Duodenal mucosa (tissue), 2 donors: Measurements from ENCODE around the gene TBC1D24.

Experiments
- H3K27ac ChIP-seq: one replicate; pipeline ENCODE4 v1.7.0; 2013; ENCODE audit warnings: low read depth, low read length
- H3K27me3 ChIP-seq, 2 donors: one replicate each; pipeline ENCODE4 v1.7.0; 2013; ENCODE audit warnings: low read length in 2 of 2, control low read depth in 1 of 2; ENCODE audit not compliant: insufficient read depth in 2 of 2, control insufficient read depth in 1 of 2
- H3K36me3 ChIP-seq, 2 donors: one replicate each; pipeline ENCODE4 v1.7.0; 2013; ENCODE audit warnings: low read length in 2 of 2, control low read depth in 1 of 2; ENCODE audit not compliant: insufficient read depth in 2 of 2, control insufficient read depth in 1 of 2
- H3K4me1 ChIP-seq, 2 donors: one replicate each; pipeline ENCODE4 v1.7.0; 2013; ENCODE audit warnings: low read length in 2 of 2, control low read depth in 1 of 2; ENCODE audit not compliant: insufficient read depth in 2 of 2, control insufficient read depth in 1 of 2
- H3K4me3 ChIP-seq, 2 donors: one replicate each; pipeline ENCODE4 v1.7.0; 2013; ENCODE audit warnings: low read length in 2 of 2, low read depth in 1 of 2
- H3K9ac ChIP-seq, 2 donors: one replicate each; pipeline ENCODE4 v1.7.0; 2013; ENCODE audit warnings: low read length in 2 of 2, low read depth in 1 of 2
- H3K9me3 ChIP-seq, 2 donors: one replicate each; pipeline ENCODE4 v1.7.0; 2013; ENCODE audit warnings: low read length in 2 of 2, control low read depth in 1 of 2; ENCODE audit not compliant: control insufficient read depth in 1 of 2

The TBC1D24 gene

GRCh38 chr16:2490190-2491105 lies 15.5 kb downstream of the TBC1D24 start:
- Histone ChIP-seq H3K4me1 (peaks cover 3 to 4% of the 10 kb centered on the region in 2 donors), H3K4me3 (no peak overlapping the region), H3K27ac (no peak overlapping the region), H3K9ac (no peak overlapping the region), H3K9me3 (no peaks in the 10 kb centered on the region), H3K36me3 (peaks cover 0 to 12% of the 10 kb centered on the region in 2 donors), H3K27me3 (no peaks in the 10 kb centered on the region)

- Histone ChIP-seq H3K4me3 (no peak overlapping the region), H3K4me1 (peaks cover under 1 to 4% of the 10 kb centered on the region in 2 donors), H3K9me3 (no peaks in the 10 kb centered on the region), H3K9ac (no peak overlapping the region), H3K27ac (no peak overlapping the region), H3K36me3 (peaks cover 0 to 20% of the 10 kb centered on the region in 2 donors), H3K27me3 (no peaks in the 10 kb centered on the region)
Observed at GRCh38 chr16:2492292-2492691, 17.4 kb downstream of the TBC1D24 start.

GRCh38 chr16:2493605-2494004 lies 18.7 kb downstream of the TBC1D24 start:
- Histone ChIP-seq H3K27ac (no peak overlapping the region), H3K9ac (no peak overlapping the region), H3K27me3 (no peaks in the 10 kb centered on the region), H3K4me1 (peaks cover 5 to 6% of the 10 kb centered on the region in 2 donors), H3K36me3 (peaks cover 2 to 20% of the 10 kb centered on the region in 2 donors), H3K4me3 (no peak overlapping the region), H3K9me3 (no peaks in the 10 kb centered on the region)

- Histone ChIP-seq H3K27ac (no peak overlapping the region), H3K4me3 (no peak overlapping the region), H3K9ac (no peak overlapping the region), H3K9me3 (no peaks in the 10 kb centered on the region), H3K36me3 (peaks cover 2 to 26% of the 10 kb centered on the region in 2 donors), H3K4me1 (peaks cover 5 to 6% of the 10 kb centered on the region in 2 donors), H3K27me3 (no peaks in the 10 kb centered on the region)
Observed at GRCh38 chr16:2494616-2495015, 19.7 kb downstream of the TBC1D24 start.

- H3K4me1 ChIP-seq = peaks cover 5 to 6% of the 10 kb centered on the region in 2 donors
- no peak overlapping the region for H3K4me3 ChIP-seq
- H3K9ac ChIP-seq = no peak overlapping the region
- no peak overlapping the region for H3K27ac ChIP-seq
- H3K9me3 ChIP-seq = no peaks in the 10 kb centered on the region
- H3K27me3 ChIP-seq = no peaks in the 10 kb centered on the region
- peaks cover 2 to 26% of the 10 kb centered on the region in 2 donors for H3K36me3 ChIP-seq
Observed at GRCh38 chr16:2495041-2495440, 20.1 kb downstream of the TBC1D24 start.

- Histone ChIP-seq H3K4me1 (peaks cover 5 to 10% of the 10 kb centered on the region in 2 donors), H3K9ac (no peak overlapping the region), H3K4me3 (no peak overlapping the region), H3K27me3 (no peaks in the 10 kb centered on the region), H3K9me3 (no peaks in the 10 kb centered on the region), H3K27ac (no peak overlapping the region), H3K36me3 (peaks cover 2 to 18% of the 10 kb centered on the region in 2 donors)
Observed at GRCh38 chr16:2496223-2497115, 21.5 kb downstream of the TBC1D24 start.

- Histone ChIP-seq H3K4me3 (no peak overlapping the region), H3K9ac (no peak overlapping the region), H3K27me3 (no peaks in the 10 kb centered on the region), H3K36me3 (peaks cover 2 to 18% of the 10 kb centered on the region in 2 donors), H3K4me1 (peaks cover 5 to 15% of the 10 kb centered on the region in 2 donors), H3K27ac (no peak overlapping the region), H3K9me3 (no peaks in the 10 kb centered on the region)
Observed at GRCh38 chr16:2497116-2497630, 22.2 kb downstream of the TBC1D24 start.

GRCh38 chr16:2497695-2498484 lies 23.0 kb downstream of the TBC1D24 start:
- Histone ChIP-seq H3K4me1 (peaks cover 5 to 15% of the 10 kb centered on the region in 2 donors), H3K4me3 (no peak overlapping the region)

GRCh38 chr16:2498531-2499253 lies 23.8 kb downstream of the TBC1D24 start:
- Histone ChIP-seq H3K9ac (no peak overlapping the region), H3K9me3 (no peaks in the 10 kb centered on the region), H3K27me3 (no peaks in the 10 kb centered on the region), H3K4me3 (no peak overlapping the region), H3K4me1 (peaks cover 5 to 15% of the 10 kb centered on the region in 2 donors), H3K36me3 (peaks cover 2 to 14% of the 10 kb centered on the region in 2 donors), H3K27ac (no peak overlapping the region)

More at GRCh38 chr16:2497695-2498484, 23.0 kb downstream of the TBC1D24 start:
- H3K9ac ChIP-seq = no peak overlapping the region
- H3K36me3 ChIP-seq = peaks cover 2 to 18% of the 10 kb centered on the region in 2 donors
- H3K27me3 ChIP-seq = no peaks in the 10 kb centered on the region
- no peaks in the 10 kb centered on the region for H3K9me3 ChIP-seq
- no peak overlapping the region for H3K27ac ChIP-seq
